ENCODE measurements around the gene POLE3.

DNA sequence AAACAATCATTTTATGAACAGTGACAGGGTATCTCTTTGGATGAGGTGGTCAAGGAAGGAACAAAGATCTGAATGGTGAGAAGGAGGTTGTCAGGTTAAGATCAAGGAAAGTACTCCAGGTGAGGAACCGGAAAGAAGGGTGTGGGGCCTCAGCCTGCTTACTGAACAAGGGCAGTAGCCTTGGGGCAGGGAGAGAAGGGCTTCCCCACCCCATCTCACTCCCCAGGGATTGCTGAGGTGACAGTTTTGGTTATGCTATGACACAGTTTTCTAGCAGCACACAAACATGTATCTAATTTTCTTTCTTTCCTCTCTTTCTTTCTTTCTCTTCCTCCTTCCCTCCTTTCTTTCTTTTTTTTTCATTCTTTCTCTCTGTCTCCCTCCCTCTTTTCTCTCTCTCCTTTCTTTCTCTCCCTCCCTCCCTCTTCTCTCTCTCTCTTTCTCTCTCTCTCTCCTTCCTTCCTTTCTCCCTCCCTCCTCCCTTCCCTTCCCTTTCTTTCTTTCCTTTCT lies 29.6 kb downstream of the POLE3 start:
- TF ChIP-seq RARB (CRISPR knock-in tag; IDR thresholded peaks at IDR 0.05) = no peak
- no peak for TF ChIP-seq ZFP30 (CRISPR knock-in tag; IDR thresholded peaks at IDR 0.05)
- TF ChIP-seq ZNF565 (CRISPR knock-in tag; conservative IDR thresholded peaks at IDR 0.05; ENCODE audit: low read depth) = no peak
- TF ChIP-seq GLIS3 (CRISPR knock-in tag; IDR thresholded peaks at IDR 0.05) = no peak
- no peak for TF ChIP-seq TCF4 (CRISPR knock-in tag; IDR thresholded peaks at IDR 0.05; ENCODE audit: borderline replicate concordance)
- TF ChIP-seq ARNTL (CRISPR knock-in tag; IDR thresholded peaks at IDR 0.05; ENCODE audit: borderline replicate concordance, low read depth) = no peak
- TF ChIP-seq, protein P1, sequence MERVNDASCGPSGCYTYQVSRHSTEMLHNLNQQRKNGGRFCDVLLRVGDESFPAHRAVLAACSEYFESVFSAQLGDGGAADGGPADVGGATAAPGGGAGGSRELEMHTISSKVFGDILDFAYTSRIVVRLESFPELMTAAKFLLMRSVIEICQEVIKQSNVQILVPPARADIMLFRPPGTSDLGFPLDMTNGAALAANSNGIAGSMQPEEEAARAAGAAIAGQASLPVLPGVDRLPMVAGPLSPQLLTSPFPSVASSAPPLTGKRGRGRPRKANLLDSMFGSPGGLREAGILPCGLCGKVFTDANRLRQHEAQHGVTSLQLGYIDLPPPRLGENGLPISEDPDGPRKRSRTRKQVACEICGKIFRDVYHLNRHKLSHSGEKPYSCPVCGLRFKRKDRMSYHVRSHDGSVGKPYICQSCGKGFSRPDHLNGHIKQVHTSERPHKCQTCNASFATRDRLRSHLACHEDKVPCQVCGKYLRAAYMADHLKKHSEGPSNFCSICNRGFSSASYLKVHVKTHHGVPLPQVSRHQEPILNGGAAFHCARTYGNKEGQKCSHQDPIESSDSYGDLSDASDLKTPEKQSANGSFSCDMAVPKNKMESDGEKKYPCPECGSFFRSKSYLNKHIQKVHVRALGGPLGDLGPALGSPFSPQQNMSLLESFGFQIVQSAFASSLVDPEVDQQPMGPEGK (CRISPR knock-in tag; IDR thresholded peaks at IDR 0.05; ENCODE audit: borderline replicate concordance) = no peak
- TF ChIP-seq, protein P2, sequence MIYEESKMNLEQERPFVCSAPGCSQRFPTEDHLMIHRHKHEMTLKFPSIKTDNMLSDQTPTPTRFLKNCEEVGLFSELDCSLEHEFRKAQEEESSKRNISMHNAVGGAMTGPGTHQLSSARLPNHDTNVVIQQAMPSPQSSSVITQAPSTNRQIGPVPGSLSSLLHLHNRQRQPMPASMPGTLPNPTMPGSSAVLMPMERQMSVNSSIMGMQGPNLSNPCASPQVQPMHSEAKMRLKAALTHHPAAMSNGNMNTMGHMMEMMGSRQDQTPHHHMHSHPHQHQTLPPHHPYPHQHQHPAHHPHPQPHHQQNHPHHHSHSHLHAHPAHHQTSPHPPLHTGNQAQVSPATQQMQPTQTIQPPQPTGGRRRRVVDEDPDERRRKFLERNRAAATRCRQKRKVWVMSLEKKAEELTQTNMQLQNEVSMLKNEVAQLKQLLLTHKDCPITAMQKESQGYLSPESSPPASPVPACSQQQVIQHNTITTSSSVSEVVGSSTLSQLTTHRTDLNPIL (CRISPR knock-in tag; IDR thresholded peaks at IDR 0.05; ENCODE audit: low read depth) = no peak
- TF ChIP-seq, protein P3, sequence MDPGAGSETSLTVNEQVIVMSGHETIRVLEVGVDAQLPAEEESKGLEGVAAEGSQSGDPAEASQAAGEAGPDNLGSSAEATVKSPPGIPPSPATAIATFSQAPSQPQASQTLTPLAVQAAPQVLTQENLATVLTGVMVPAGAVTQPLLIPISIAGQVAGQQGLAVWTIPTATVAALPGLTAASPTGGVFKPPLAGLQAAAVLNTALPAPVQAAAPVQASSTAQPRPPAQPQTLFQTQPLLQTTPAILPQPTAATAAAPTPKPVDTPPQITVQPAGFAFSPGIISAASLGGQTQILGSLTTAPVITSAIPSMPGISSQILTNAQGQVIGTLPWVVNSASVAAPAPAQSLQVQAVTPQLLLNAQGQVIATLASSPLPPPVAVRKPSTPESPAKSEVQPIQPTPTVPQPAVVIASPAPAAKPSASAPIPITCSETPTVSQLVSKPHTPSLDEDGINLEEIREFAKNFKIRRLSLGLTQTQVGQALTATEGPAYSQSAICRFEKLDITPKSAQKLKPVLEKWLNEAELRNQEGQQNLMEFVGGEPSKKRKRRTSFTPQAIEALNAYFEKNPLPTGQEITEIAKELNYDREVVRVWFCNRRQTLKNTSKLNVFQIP (CRISPR knock-in tag; IDR thresholded peaks at IDR 0.05; ENCODE audit: borderline replicate concordance, low read depth) = no peak
- no peak for TF ChIP-seq ZNF70 (CRISPR knock-in tag; IDR thresholded peaks at IDR 0.05)
- TF ChIP-seq ZFP3 (CRISPR knock-in tag; IDR thresholded peaks at IDR 0.05) = no peak
- TF ChIP-seq ZNF8 (CRISPR knock-in tag; IDR thresholded peaks at IDR 0.05) = no peak

Data from SK-N-SH treated with all-trans-retinoic acid at 6 μM for 48 hours (cell line).